Upper lobe of left lung (tissue), 4 donors: Measurements from ENCODE around the gene HYAL4.

Source experiments
- CTCF ChIP-seq, 6 experiments: fragments of 450-650 bp in 4 of 6; fragments of 200-600 bp in 2 of 6; sonication (generic) in 2 of 6; IDR thresholded peaks; one replicate each; pipeline ENCODE4 v1.5.1; 2016 to 2019; ENCODE audit warnings: antibody characterized with exemption in 6 of 6
- POLR2A ChIP-seq, 4 donors: fragments of 450-650 bp; IDR thresholded peaks; one replicate each; pipeline ENCODE4 v1.5.1; 2016 to 2017; ENCODE audit warnings: antibody characterized with exemption in 4 of 4, mild to moderate bottlenecking in 2 of 4

GRCh38 chr7:123844712-123845219 lies at the start of gene HYAL4:
- no peak for TF ChIP-seq CTCF (IDR thresholded peaks at IDR 0.05)
- no peak for TF ChIP-seq POLR2A (IDR thresholded peaks at IDR 0.05)
